Measurements from ENCODE around the gene IZUMO4. TPM values are rescaled to one million over a fixed set of nuclear protein-coding genes. Genes with fewer than 3 reads are reported as not detected.

The IZUMO4 gene
- total and polyA plus RNA-seq, 8 donors, result 5.2 to 42.2 (median 8.1) TPM

- DNase-seq, result no peak
- Histone ChIP-seq H3K9me3 (no peaks in the 10 kb centered on the region), H3K4me1 (no peaks in the 10 kb centered on the region), H3K27ac (no peak overlapping the region), H3K4me3 (no peak overlapping the region), H3K36me3 (peaks cover 0 to 20% (median 8%) of the 10 kb centered on the region in 3 donors), H3K27me3 (no peaks in the 10 kb centered on the region)
- intact Hi-C loops (cut with DNase I), result no loop called here
- no peak for ATAC-seq
- FAIRE-seq, result no peak
- 83 to 86% methylated on average over 21 to 22 of the region's 22 CpGs for WGBS, 2 donors
- TF ChIP-seq CTCF (IDR thresholded peaks at IDR 0.05), result no peak
Observed at GRCh38 chr19:2139385-2140137, 42.8 kb downstream of the IZUMO4 start.

- DNase-seq (no peak), FAIRE-seq (no peak), ATAC-seq (no peak)
- Histone ChIP-seq H3K9me3 (no peaks in the 10 kb centered on the region), H3K27ac (no peak overlapping the region), H3K27me3 (no peaks in the 10 kb centered on the region), H3K4me1 (no peaks in the 10 kb centered on the region), H3K4me3 (no peak overlapping the region), H3K36me3 (peaks cover 0 to 20% (median 8%) of the 10 kb centered on the region in 3 donors)
- WGBS, 2 donors, result 82 to 86% methylated on average over 14 of the region's 14 CpGs
- no peak for TF ChIP-seq CTCF (IDR thresholded peaks at IDR 0.05)
- intact Hi-C loops (cut with DNase I), result no loop called here
Observed at GRCh38 chr19:2140138-2140569, 43.4 kb downstream of the IZUMO4 start.

- FAIRE-seq (no peak), ATAC-seq (no peak), DNase-seq (no peak)
- H3K4me3 ChIP-seq, result no peak overlapping the region
- peaks cover 0 to 12% (median 8%) of the 10 kb centered on the region in 3 donors for H3K36me3 ChIP-seq
- WGBS, 2 donors, result 89 to 92% methylated on average over 15 of the region's 15 CpGs
- H3K4me1 ChIP-seq, result peaks cover 0 to 7% (median 5%) of the 10 kb centered on the region in 3 donors
- no peak overlapping the region for H3K27ac ChIP-seq
- intact Hi-C loops (cut with DNase I), result no loop called here
- no peaks in the 10 kb centered on the region for H3K9me3 ChIP-seq
- no peaks in the 10 kb centered on the region for H3K27me3 ChIP-seq
- TF ChIP-seq CTCF (IDR thresholded peaks at IDR 0.05), result no peak
Observed at GRCh38 chr19:2142173-2142829, 45.6 kb downstream of the IZUMO4 start.

- DNase-seq (no peak), ATAC-seq (no peak), FAIRE-seq (no peak)
- intact Hi-C loops (cut with DNase I), result no loop called here
- 95% methylated on average over 15 of the region's 15 CpGs for WGBS, 2 donors
- H3K9me3 ChIP-seq, result no peaks in the 10 kb centered on the region
- no peak overlapping the region for H3K4me3 ChIP-seq
- H3K27me3 ChIP-seq, result no peaks in the 10 kb centered on the region
- peaks cover 0 to 9% (median 7%) of the 10 kb centered on the region in 3 donors for H3K4me1 ChIP-seq
- TF ChIP-seq CTCF (IDR thresholded peaks at IDR 0.05), result no peak
- no peak overlapping the region for H3K27ac ChIP-seq
- no peaks in the 10 kb centered on the region for H3K36me3 ChIP-seq
Observed at GRCh38 chr19:2144190-2144589, 47.5 kb downstream of the IZUMO4 start.

- no peaks in the 10 kb centered on the region for H3K36me3 ChIP-seq
- no peak overlapping the region for H3K27ac ChIP-seq
- intact Hi-C loops (cut with DNase I), result no loop called here
- H3K4me1 ChIP-seq, result peaks cover 0 to 17% (median 7%) of the 10 kb centered on the region in 3 donors
- H3K9me3 ChIP-seq, result no peaks in the 10 kb centered on the region
- FAIRE-seq, result no peak
- WGBS, 2 donors, result 53 to 54% methylated on average over 16 of the region's 16 CpGs
- ATAC-seq, result peak in 2 of 4 donors; percentile 51 to 52
- no peak for TF ChIP-seq CTCF (IDR thresholded peaks at IDR 0.05)
- no peak overlapping the region for H3K4me3 ChIP-seq
- H3K27me3 ChIP-seq, result no peaks in the 10 kb centered on the region
- DNase-seq, result no peak
Observed at GRCh38 chr19:2145831-2146241, 49.1 kb downstream of the IZUMO4 start.

All from pancreas (tissue), 10 donors.